Astrocyte (in vitro differentiated cells and primary cell): Measurements from ENCODE around the gene SUPT6H. TPM values are rescaled to one million over a fixed set of nuclear protein-coding genes. Genes with fewer than 3 reads are reported as not detected.

Experiments used
- DNase-seq: peaks from one replicate; pipeline ENCODE4 v3.0.0-alpha.2; 2010; ENCODE audit warnings: low read depth
- FAIRE-seq: peaks from 2 replicates; lab custom pipeline; 2011; peaks lifted over from hg19 to GRCh38; lab: Jason Lieb, UNC
- H2AFZ ChIP-seq: 2 replicates; pipeline ENCODE4 v1.6.0; 2012; ENCODE audit warnings: low read depth, low read length, inconsistent platforms
- H3K27ac ChIP-seq: 2 replicates; pipeline ENCODE4 v1.5.1; 2011; ENCODE audit warnings: low read depth, low read length, inconsistent platforms
- H3K27me3 ChIP-seq: 2 replicates; pipeline ENCODE4 v1.6.0; 2011; ENCODE audit warnings: low read length, inconsistent platforms; ENCODE audit not compliant: insufficient read depth
- H3K36me3 ChIP-seq: 2 replicates; pipeline ENCODE4 v1.5.1; 2011; ENCODE audit warnings: low read length, inconsistent platforms; ENCODE audit not compliant: insufficient read depth
- H3K4me1 ChIP-seq: 2 replicates; pipeline ENCODE4 v1.5.1; 2011; ENCODE audit warnings: low read length, inconsistent platforms; ENCODE audit not compliant: insufficient read depth
- H3K4me2 ChIP-seq: 2 replicates; pipeline ENCODE4 v1.6.0; 2012; ENCODE audit warnings: low read length, inconsistent platforms
- H3K4me3 ChIP-seq: 2 replicates; pipeline ENCODE4 v1.5.1; 2011; ENCODE audit warnings: low read depth, mild to moderate bottlenecking, low read length, inconsistent platforms; ENCODE audit not compliant: insufficient read depth
- H3K79me2 ChIP-seq: 2 replicates; pipeline ENCODE4 v1.6.0; 2012; ENCODE audit warnings: mild to moderate bottlenecking, low read length, inconsistent platforms; ENCODE audit not compliant: insufficient read depth
- H3K9ac ChIP-seq: 2 replicates; pipeline ENCODE4 v1.6.0; 2012; ENCODE audit warnings: mild to moderate bottlenecking, low read length, inconsistent platforms
- H3K9me3 ChIP-seq: 2 replicates; pipeline ENCODE4 v1.5.1; 2012; ENCODE audit warnings: low read depth, mild to moderate bottlenecking, low read length, inconsistent platforms; ENCODE audit not compliant: insufficient read depth
- H4K20me1 ChIP-seq: 2 replicates; pipeline ENCODE4 v1.6.0; 2012; ENCODE audit warnings: low read length, inconsistent platforms; ENCODE audit not compliant: insufficient read depth
- H3K27ac Mint-ChIP-seq: one replicate; pipeline ENCODE4 v1.8.0; 2021; ENCODE audit warnings: mild to moderate bottlenecking, mixed read lengths; ENCODE audit not compliant: unreplicated experiment
- H3K27me3 Mint-ChIP-seq: one replicate; pipeline ENCODE4 v1.8.0; 2021; ENCODE audit warnings: low read depth, mixed read lengths; ENCODE audit not compliant: unreplicated experiment
- H3K36me3 Mint-ChIP-seq: one replicate; pipeline ENCODE4 v1.8.0; 2021; ENCODE audit warnings: low read depth, mixed read lengths; ENCODE audit not compliant: unreplicated experiment
- H3K4me1 Mint-ChIP-seq: one replicate; pipeline ENCODE4 v1.8.0; 2021; ENCODE audit warnings: low read depth, mixed read lengths; ENCODE audit not compliant: unreplicated experiment
- H3K4me3 Mint-ChIP-seq: one replicate; pipeline ENCODE4 v1.8.0; 2021; ENCODE audit warnings: mild to moderate bottlenecking, moderate library complexity, mixed read lengths; ENCODE audit not compliant: unreplicated experiment
- H3K9me3 Mint-ChIP-seq: one replicate; pipeline ENCODE4 v1.8.0; 2021; ENCODE audit warnings: mild to moderate bottlenecking, mixed read lengths; ENCODE audit not compliant: unreplicated experiment
- EZH2 ChIP-seq: IDR thresholded peaks from 2 replicates; pipeline ENCODE4 v1.6.1; 2012; ENCODE audit warnings: mild to moderate bottlenecking, low read length, inconsistent platforms; ENCODE audit not compliant: insufficient read depth
- total RNA-seq: library from RNA; stranded (reverse); gene quantifications from 2 replicates; pipeline ENCODE4 v1.2.1, GENCODE V29; 2021
- TF ChIP-seq, protein P1 (sequence below): IDR thresholded peaks from 2 replicates; pipeline ENCODE4 v1.5.1; 2011; ENCODE audit warnings: low read depth, mild to moderate bottlenecking, inconsistent platforms, low read length, moderate library complexity; ENCODE audit not compliant: insufficient read depth

SUPT6H gene
- total RNA-seq, 1 donor from 2014 or later = 95.9 TPM

DNA sequence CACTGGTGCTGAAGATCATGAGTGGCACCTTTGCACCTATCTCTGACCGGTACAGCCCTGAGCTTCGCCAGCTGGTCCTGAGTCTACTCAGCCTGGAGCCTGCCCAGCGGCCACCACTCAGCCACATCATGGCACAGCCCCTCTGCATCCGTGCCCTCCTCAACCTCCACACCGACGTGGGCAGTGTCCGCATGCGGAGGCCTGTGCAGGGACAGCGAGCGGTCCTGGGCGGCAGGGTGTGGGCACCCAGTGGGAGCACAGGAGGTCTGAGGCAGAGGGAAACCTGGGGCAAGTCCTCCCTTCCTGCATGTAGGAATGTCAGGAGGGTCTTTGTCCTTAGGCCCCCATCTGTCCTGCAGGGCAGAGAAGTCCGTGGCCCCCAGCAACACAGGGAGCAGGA lies 75.3 kb downstream of the SUPT6H start:
- no peak for FAIRE-seq
- no peak for DNase-seq
- peaks cover 3% of the 10 kb centered on the region for H3K4me1 Mint-ChIP-seq
- Histone ChIP-seq H3K9me3 (peaks cover 3% of the 10 kb centered on the region), H3K36me3 (no peaks in the 10 kb centered on the region), H2AFZ (no peak overlapping the region), H3K4me3 (no peak overlapping the region), H3K27ac (no peak overlapping the region), H3K9ac (no peak overlapping the region), H3K79me2 (no peaks in the 10 kb centered on the region), H3K27me3 (no peaks in the 10 kb centered on the region), H3K4me2 (no peak overlapping the region), H4K20me1 (no peaks in the 10 kb centered on the region), H3K4me1 (no peaks in the 10 kb centered on the region)
- no peaks in the 10 kb centered on the region for H3K27me3 Mint-ChIP-seq
- H3K36me3 Mint-ChIP-seq = peaks cover 25% of the 10 kb centered on the region
- TF ChIP-seq, protein P1, sequence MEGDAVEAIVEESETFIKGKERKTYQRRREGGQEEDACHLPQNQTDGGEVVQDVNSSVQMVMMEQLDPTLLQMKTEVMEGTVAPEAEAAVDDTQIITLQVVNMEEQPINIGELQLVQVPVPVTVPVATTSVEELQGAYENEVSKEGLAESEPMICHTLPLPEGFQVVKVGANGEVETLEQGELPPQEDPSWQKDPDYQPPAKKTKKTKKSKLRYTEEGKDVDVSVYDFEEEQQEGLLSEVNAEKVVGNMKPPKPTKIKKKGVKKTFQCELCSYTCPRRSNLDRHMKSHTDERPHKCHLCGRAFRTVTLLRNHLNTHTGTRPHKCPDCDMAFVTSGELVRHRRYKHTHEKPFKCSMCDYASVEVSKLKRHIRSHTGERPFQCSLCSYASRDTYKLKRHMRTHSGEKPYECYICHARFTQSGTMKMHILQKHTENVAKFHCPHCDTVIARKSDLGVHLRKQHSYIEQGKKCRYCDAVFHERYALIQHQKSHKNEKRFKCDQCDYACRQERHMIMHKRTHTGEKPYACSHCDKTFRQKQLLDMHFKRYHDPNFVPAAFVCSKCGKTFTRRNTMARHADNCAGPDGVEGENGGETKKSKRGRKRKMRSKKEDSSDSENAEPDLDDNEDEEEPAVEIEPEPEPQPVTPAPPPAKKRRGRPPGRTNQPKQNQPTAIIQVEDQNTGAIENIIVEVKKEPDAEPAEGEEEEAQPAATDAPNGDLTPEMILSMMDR = no peak
- no peak for TF ChIP-seq EZH2
- no peak overlapping the region for H3K4me3 Mint-ChIP-seq
- H3K9me3 Mint-ChIP-seq = peaks cover 11% of the 10 kb centered on the region
- peak overlapping the region; percentile 66 for H3K27ac Mint-ChIP-seq

DNA sequence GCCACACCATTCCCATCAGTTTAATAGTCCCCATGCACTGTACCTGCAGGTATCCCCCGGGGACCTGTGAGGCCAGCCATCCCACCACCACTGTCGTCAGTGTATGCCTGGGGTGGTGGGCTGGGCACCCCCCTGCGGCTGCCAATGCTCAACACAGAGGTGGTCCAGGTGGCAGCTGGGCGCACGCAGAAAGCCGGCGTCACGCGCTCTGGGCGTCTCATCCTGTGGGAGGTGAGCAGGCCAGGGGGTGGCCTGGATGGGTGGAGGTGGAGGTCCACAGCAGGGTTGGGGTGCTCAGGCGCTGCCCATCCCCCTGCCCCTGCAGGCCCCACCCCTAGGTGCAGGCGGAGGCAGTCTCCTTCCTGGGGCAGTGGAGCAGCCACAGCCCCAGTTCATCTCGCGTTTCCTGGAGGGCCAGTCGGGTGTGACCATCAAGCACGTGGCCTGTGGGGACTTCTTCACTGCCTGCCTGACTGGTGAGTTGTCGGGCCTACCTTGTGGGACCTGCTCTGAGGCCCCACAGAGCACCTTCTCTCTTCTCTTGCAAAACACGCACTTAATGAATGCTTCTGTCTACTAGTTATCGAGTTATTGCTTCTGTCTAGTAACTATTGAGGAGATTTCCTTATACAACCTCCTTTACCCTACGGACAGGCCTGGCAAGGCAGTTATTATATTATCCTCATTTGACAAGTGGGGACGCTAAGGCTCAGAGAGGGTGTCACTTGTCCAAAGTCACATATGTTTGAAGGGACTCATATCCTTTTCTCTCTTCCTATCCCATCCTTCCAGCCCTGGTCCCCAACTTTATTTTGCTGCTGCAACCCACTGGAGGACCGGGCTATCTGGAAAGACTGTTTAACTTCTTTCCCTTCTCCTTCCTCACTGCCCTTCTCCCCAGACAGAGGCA lies 76.0 kb downstream of the SUPT6H start:
- DNase-seq = no peak
- Mint-ChIP-seq H3K4me3 (no peak overlapping the region), H3K4me1 (peaks cover 4% of the 10 kb centered on the region), H3K9me3 (peaks cover 11% of the 10 kb centered on the region), H3K27me3 (no peaks in the 10 kb centered on the region), H3K27ac (no peak overlapping the region), H3K36me3 (peaks cover 25% of the 10 kb centered on the region)
- Histone ChIP-seq H4K20me1 (no peaks in the 10 kb centered on the region), H3K4me2 (no peak overlapping the region), H3K27me3 (no peaks in the 10 kb centered on the region), H3K79me2 (no peaks in the 10 kb centered on the region), H3K4me1 (peaks cover 6% of the 10 kb centered on the region), H3K36me3 (no peaks in the 10 kb centered on the region), H3K27ac (no peak overlapping the region), H3K9ac (no peak overlapping the region), H2AFZ (no peak overlapping the region), H3K4me3 (no peak overlapping the region), H3K9me3 (peaks cover 3% of the 10 kb centered on the region)
- no peak for FAIRE-seq
- no peak for TF ChIP-seq EZH2
- TF ChIP-seq, protein P1 = no peak
